BLaER1 (cell line): ENCODE results near the gene COASY.
"Not testable (repeated sequence)": the region's sequence is repeated elsewhere in the genome, so short reads cannot be mapped to it uniquely, and the experiment has no call there.

ENCODE experiments used
- H3K27ac ChIP-seq: shearing (Covaris generic); formaldehyde crosslinking; 2 replicates; pipeline ENCODE4 v1.8.1; 2022
- H3K27me3 ChIP-seq: shearing (Covaris generic); formaldehyde crosslinking; 2 replicates; pipeline ENCODE4 v1.8.1; 2022
- H3K36me3 ChIP-seq: shearing (Covaris generic); formaldehyde crosslinking; 2 replicates; pipeline ENCODE4 v1.8.1; 2022
- H3K4me1 ChIP-seq: shearing (Covaris generic); formaldehyde crosslinking; 2 replicates; pipeline ENCODE4 v1.8.1; 2022
- H3K4me2 ChIP-seq: shearing (Covaris generic); formaldehyde crosslinking; 2 replicates; pipeline ENCODE4 v1.8.1; 2022
- H3K4me3 ChIP-seq: shearing (Covaris generic); formaldehyde crosslinking; 2 replicates; pipeline ENCODE4 v1.8.1; 2022
- H3K9ac ChIP-seq: shearing (Covaris generic); formaldehyde crosslinking; 2 replicates; pipeline ENCODE4 v1.8.1; 2022
- H3K9me3 ChIP-seq: shearing (Covaris generic); formaldehyde crosslinking; 2 replicates; pipeline ENCODE4 v1.8.1; 2022
- H4K20me1 ChIP-seq: shearing (Covaris generic); formaldehyde crosslinking; 2 replicates; pipeline ENCODE4 v1.8.1; 2022
- Cebpa-rat ChIP-seq: shearing (Covaris generic); IDR thresholded peaks from 2 replicates; pipeline ENCODE4 v1.8.1; 2022

The COASY gene

GRCh38 chr17:42530952-42531454, 30.9 kb upstream of the COASY start:
- Histone ChIP-seq H3K9me3 (no peaks in the 10 kb centered on the region), H3K9ac (no peak overlapping the region), H3K4me2 (peak overlapping the region; percentile 85), H3K27ac (0 out of 2 replicates have a peak overlapping the region, but pooled peaks have one; percentile 38), H3K27me3 (no peaks in the 10 kb centered on the region), H3K36me3 (no peaks in the 10 kb centered on the region), H3K4me3 (no peak overlapping the region), H3K4me1 (peaks cover 54% of the 10 kb centered on the region), H4K20me1 (no peaks in the 10 kb centered on the region)
- TF ChIP-seq Cebpa-rat, result no peak

- Histone ChIP-seq H3K9ac (peak overlapping the region; percentile 76), H3K36me3 (no peaks in the 10 kb centered on the region), H3K9me3 (no peaks in the 10 kb centered on the region), H3K27me3 (no peaks in the 10 kb centered on the region), H4K20me1 (no peaks in the 10 kb centered on the region; the same call in 1 of the 2 replicates), H3K4me3 (peak overlapping the region; percentile 67), H3K27ac (peak overlapping the region; percentile 75), H3K4me2 (peak overlapping the region; percentile 85), H3K4me1 (peaks cover 50% of the 10 kb centered on the region)
- no peak for TF ChIP-seq Cebpa-rat
These were observed 30.2 kb upstream of the COASY start for GRCh38 chr17:42531455-42532354.

- Histone ChIP-seq H3K36me3 (peaks cover 26% of the 10 kb centered on the region), H3K9me3 (no peaks in the 10 kb centered on the region), H3K4me3 (peak overlapping the region; percentile 89), H4K20me1 (peaks cover 13% of the 10 kb centered on the region), H3K9ac (peak overlapping the region; percentile 87), H3K4me1 (peaks cover 51% of the 10 kb centered on the region), H3K4me2 (peak overlapping the region; percentile 95), H3K27ac (peak overlapping the region; percentile 87), H3K27me3 (no peaks in the 10 kb centered on the region)
- no peak for TF ChIP-seq Cebpa-rat
These were observed 26.5 kb upstream of the COASY start for GRCh38 chr17:42535155-42536047.

GRCh38 chr17:42536048-42536371, 25.9 kb upstream of the COASY start, which contains the start of gene NAGLU:
Gene NAGLU, plus strand, starts transcription at chr17:42536241. Its CDS starts 32 bp downstream, at chr17:42536273.
- no peaks in the 10 kb centered on the region for H3K27me3 ChIP-seq
- H3K9ac ChIP-seq, result peak within 1 kb of the TSS; percentile 87
- peaks cover 32% of the 10 kb centered on the region for H3K36me3 ChIP-seq
- H3K4me2 ChIP-seq, result peak within 1 kb of the TSS; percentile 95
- no peak for TF ChIP-seq Cebpa-rat
- peak within 1 kb of the TSS; percentile 87 for H3K27ac ChIP-seq
- peak within 1 kb of the TSS; percentile 89 for H3K4me3 ChIP-seq
- peaks cover 13% of the 10 kb centered on the region for H4K20me1 ChIP-seq
- H3K4me1 ChIP-seq, result peaks cover 45% of the 10 kb centered on the region
- H3K9me3 ChIP-seq, result no peaks in the 10 kb centered on the region

GRCh38 chr17:42536372-42537155, 25.4 kb upstream of the COASY start:
- peak overlapping the region; percentile 89 for H3K4me3 ChIP-seq
- peak overlapping the region; percentile 87 for H3K9ac ChIP-seq
- H3K36me3 ChIP-seq, result peaks cover 37% of the 10 kb centered on the region
- no peaks in the 10 kb centered on the region for H3K9me3 ChIP-seq
- H3K4me1 ChIP-seq, result peaks cover 39% of the 10 kb centered on the region
- no peak for TF ChIP-seq Cebpa-rat
- H3K27ac ChIP-seq, result peak overlapping the region; percentile 87
- no peaks in the 10 kb centered on the region for H3K27me3 ChIP-seq
- H4K20me1 ChIP-seq, result peaks cover 13% of the 10 kb centered on the region
- H3K4me2 ChIP-seq, result peak overlapping the region; percentile 95

- peaks cover 40% of the 10 kb centered on the region for H3K36me3 ChIP-seq
- H4K20me1 ChIP-seq, result peaks cover 13% of the 10 kb centered on the region
- peak overlapping the region; percentile 89 for H3K4me3 ChIP-seq
- no peak for TF ChIP-seq Cebpa-rat
- no peaks in the 10 kb centered on the region for H3K9me3 ChIP-seq
- H3K4me2 ChIP-seq, result peak overlapping the region; percentile 95
- H3K27me3 ChIP-seq, result no peaks in the 10 kb centered on the region
- peaks cover 36% of the 10 kb centered on the region for H3K4me1 ChIP-seq
- H3K9ac ChIP-seq, result peak overlapping the region; percentile 87
- H3K27ac ChIP-seq, result peak overlapping the region; percentile 87
These were observed 24.7 kb upstream of the COASY start for GRCh38 chr17:42537156-42537805.

GRCh38 chr17:42537826-42538451, 24.0 kb upstream of the COASY start:
- Histone ChIP-seq H3K36me3 (peaks cover 47% of the 10 kb centered on the region), H3K9me3 (no peaks in the 10 kb centered on the region), H3K27ac (no peak overlapping the region), H3K4me3 (no peak overlapping the region), H3K9ac (no peak overlapping the region), H3K4me2 (peak overlapping the region; percentile 95), H3K27me3 (no peaks in the 10 kb centered on the region), H3K4me1 (peaks cover 31% of the 10 kb centered on the region), H4K20me1 (peaks cover 13% of the 10 kb centered on the region)
- TF ChIP-seq Cebpa-rat, result no peak

- no peak for TF ChIP-seq Cebpa-rat
- Histone ChIP-seq H3K9ac (no peak overlapping the region), H3K4me3 (no peak overlapping the region), H3K27me3 (no peaks in the 10 kb centered on the region), H4K20me1 (peaks cover 13% of the 10 kb centered on the region), H3K4me1 (peaks cover 26% of the 10 kb centered on the region), H3K27ac (no peak overlapping the region), H3K36me3 (peaks cover 52% of the 10 kb centered on the region), H3K9me3 (no peaks in the 10 kb centered on the region), H3K4me2 (no peak overlapping the region)
These were observed 23.5 kb upstream of the COASY start for GRCh38 chr17:42538482-42538881.

GRCh38 chr17:42540558-42540957, 21.4 kb upstream of the COASY start:
- Histone ChIP-seq H3K36me3 (peaks cover 68% of the 10 kb centered on the region), H4K20me1 (peaks cover 22% of the 10 kb centered on the region)

More at GRCh38 chr17:42540558-42540957, 21.4 kb upstream of the COASY start:
- H3K4me3 ChIP-seq, H3K9me3 ChIP-seq, H3K27me3 ChIP-seq, H3K9ac ChIP-seq, H3K4me2 ChIP-seq, H3K27ac ChIP-seq: not testable (repeated sequence)
- H3K4me1 ChIP-seq, result peaks cover 18% of the 10 kb centered on the region
